BE2C (cell line): Measurements from ENCODE around the gene COL12A1.
A peak's percentile ranks its signal among the peaks of the same experiment; 100 is the strongest.

Experiments
- DNase-seq: peaks from one replicate; pipeline ENCODE4 v3.0.0-alpha.2; 2020
- H3K27me3 ChIP-seq: fragments of 250-450 bp; sonication (Bioruptor Pico); 2 replicates; pipeline ENCODE4 v1.5.1; 2020; ENCODE audit warnings: mild to moderate bottlenecking
- H3K36me3 ChIP-seq: fragments of 250-450 bp; sonication (Bioruptor Pico); 2 replicates; pipeline ENCODE4 v1.5.1; 2020; ENCODE audit warnings: mild to moderate bottlenecking
- H3K4me1 ChIP-seq: fragments of 250-450 bp; sonication (Bioruptor Pico); 2 replicates; pipeline ENCODE4 v1.5.1; 2020
- H3K4me3 ChIP-seq: 2 replicates; pipeline ENCODE4 v1.5.1; 2011; ENCODE audit warnings: low read depth, low read length
- H3K9me3 ChIP-seq: fragments of 250-450 bp; sonication (Bioruptor Pico); 2 replicates; pipeline ENCODE4 v1.5.1; 2020
- TF ChIP-seq, protein P1 (sequence below): IDR thresholded peaks from 2 replicates; pipeline ENCODE4 v1.5.1; 2012; ENCODE audit warnings: mild to moderate bottlenecking, low read depth, low read length

The COL12A1 gene

DNA sequence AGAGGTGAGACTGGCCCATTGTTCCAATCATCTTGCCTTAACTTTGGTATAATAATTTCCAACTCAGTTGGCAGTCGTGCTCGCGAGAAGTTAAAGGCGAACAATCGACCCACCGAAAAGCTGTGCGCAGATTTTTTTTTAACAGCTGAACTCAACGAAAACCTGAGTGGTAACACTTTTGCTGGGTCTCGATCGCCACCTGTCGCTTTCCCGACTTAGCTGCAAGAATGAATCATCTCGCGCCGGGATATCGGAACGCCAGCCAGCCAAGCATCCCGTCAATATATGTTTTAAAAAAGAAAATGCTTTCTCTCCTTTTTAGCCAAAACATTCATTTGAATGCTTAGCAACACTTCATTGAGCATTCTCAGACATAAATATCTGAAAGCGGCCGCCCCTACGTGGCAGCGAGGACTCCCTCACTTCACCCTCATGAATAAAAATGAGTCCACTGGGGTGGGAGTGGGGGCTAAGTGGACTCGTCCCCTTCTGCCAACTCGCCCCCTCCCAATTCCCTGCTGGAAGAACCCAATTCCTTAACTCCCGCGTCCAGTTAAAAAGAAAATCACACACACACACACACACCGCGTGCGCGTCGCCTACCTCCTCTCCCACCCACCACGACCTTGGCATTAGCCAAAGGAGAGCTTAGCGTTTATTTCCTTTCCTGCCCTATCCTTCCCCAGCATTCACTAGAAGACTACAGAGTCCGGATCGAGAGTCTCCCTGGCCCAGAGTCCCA, 1.5 kb downstream of the COL12A1 start:
- H3K4me1 ChIP-seq, result no peaks in the 10 kb centered on the region
- peak; percentile 65 for DNase-seq
- peaks cover 71% of the 10 kb centered on the region for H3K27me3 ChIP-seq
- H3K36me3 ChIP-seq, result no peaks in the 10 kb centered on the region
- no peak overlapping the region for H3K4me3 ChIP-seq
- H3K9me3 ChIP-seq, result no peaks in the 10 kb centered on the region
- TF ChIP-seq, protein P1, sequence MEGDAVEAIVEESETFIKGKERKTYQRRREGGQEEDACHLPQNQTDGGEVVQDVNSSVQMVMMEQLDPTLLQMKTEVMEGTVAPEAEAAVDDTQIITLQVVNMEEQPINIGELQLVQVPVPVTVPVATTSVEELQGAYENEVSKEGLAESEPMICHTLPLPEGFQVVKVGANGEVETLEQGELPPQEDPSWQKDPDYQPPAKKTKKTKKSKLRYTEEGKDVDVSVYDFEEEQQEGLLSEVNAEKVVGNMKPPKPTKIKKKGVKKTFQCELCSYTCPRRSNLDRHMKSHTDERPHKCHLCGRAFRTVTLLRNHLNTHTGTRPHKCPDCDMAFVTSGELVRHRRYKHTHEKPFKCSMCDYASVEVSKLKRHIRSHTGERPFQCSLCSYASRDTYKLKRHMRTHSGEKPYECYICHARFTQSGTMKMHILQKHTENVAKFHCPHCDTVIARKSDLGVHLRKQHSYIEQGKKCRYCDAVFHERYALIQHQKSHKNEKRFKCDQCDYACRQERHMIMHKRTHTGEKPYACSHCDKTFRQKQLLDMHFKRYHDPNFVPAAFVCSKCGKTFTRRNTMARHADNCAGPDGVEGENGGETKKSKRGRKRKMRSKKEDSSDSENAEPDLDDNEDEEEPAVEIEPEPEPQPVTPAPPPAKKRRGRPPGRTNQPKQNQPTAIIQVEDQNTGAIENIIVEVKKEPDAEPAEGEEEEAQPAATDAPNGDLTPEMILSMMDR, result peak; percentile 76

DNA sequence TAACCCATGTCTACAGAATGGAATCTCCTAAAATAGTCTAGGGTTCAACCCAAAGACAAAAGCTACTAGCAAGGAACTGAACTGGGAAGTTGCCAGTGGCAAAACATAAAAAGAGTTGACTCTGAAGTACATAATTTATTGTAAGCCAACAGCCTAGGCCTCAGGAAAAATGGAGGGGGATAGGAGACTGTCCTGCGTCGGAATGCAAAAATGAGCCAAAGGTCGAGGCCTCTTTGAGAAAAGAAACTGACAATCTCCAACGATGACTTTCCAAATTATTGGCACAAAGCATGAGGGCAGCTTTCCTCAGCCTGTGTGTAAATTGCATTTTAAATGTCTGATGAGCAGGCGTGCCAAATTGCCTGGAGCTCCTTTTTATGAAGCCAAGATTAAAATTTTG, 2.1 kb downstream of the COL12A1 start:
- Histone ChIP-seq H3K4me3 (no peak overlapping the region), H3K4me1 (no peaks in the 10 kb centered on the region), H3K36me3 (no peaks in the 10 kb centered on the region), H3K27me3 (peaks cover 70% of the 10 kb centered on the region), H3K9me3 (no peaks in the 10 kb centered on the region)
- no peak for DNase-seq
- TF ChIP-seq, protein P1, result no peak

DNA sequence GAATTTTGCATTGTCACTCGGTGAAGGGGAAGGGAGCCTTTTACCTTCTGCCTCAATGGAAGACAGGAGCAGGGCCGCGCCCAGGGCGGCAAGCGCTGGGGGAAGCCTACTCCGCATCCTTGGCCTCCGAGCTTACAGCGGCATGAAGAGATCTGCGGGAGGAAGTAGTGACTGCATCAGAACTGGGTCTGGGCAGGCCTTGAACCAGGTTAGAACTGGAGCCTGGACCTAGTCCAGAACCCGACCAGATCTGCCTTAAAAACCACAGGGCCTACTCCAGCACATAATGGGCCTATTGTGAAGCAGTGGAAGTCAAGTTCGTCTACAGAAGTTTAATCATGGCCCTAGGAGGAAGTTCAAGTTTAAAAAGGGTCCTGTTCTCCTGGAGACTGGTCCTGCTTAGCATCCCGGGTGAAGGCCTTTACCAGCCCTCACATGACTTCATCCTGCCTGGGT, 3.1 kb downstream of the COL12A1 start:
- H3K4me1 ChIP-seq, result no peaks in the 10 kb centered on the region
- TF ChIP-seq, protein P1, result no peak
- H3K27me3 ChIP-seq, result peaks cover 61% of the 10 kb centered on the region
- H3K4me3 ChIP-seq, result no peak overlapping the region
- no peaks in the 10 kb centered on the region for H3K9me3 ChIP-seq
- no peaks in the 10 kb centered on the region for H3K36me3 ChIP-seq
- no peak for DNase-seq

DNA sequence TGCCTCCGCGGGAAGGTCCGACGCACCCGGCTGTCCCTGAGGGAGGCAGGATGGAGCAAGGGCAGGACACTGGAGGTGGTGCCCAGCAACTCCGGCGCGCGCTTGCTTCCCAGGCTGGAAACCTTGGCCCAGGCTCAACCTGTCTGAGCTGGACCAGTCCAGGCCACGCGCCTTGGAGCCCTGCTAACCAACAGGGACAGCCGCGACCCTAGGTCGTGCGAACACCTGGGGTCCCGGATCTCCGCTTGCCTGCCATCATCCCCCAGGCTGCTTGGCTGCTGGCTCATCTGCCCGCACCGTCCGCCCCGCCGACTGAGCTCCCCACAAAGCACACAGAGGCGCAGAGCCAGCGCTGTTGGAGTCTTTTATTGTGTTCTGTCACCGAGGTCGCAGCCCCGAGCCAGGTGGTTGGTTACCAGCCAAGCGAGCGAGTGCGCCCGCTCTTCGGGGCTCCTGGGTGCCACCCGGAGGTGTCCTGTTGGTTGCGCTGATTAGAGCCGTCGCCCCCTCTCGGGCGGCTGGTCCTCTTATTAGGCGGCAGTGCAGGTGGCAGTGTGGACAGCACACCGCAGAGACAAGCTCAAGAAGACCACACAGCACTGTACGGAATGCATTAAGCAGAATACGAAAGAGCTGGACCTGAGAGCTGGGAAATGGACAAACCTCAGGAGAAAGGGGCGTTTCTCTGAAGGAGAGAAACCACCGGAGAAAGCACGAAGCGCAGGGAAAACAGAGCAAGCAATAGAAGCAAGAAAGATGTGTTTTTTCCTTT, 3.8 kb downstream of the COL12A1 start:
- TF ChIP-seq, protein P1, result no peak
- peaks cover 55% of the 10 kb centered on the region for H3K27me3 ChIP-seq
- no peaks in the 10 kb centered on the region for H3K36me3 ChIP-seq
- no peak for DNase-seq
- H3K4me1 ChIP-seq, result no peaks in the 10 kb centered on the region
- no peak overlapping the region for H3K4me3 ChIP-seq
- H3K9me3 ChIP-seq, result no peaks in the 10 kb centered on the region

DNA sequence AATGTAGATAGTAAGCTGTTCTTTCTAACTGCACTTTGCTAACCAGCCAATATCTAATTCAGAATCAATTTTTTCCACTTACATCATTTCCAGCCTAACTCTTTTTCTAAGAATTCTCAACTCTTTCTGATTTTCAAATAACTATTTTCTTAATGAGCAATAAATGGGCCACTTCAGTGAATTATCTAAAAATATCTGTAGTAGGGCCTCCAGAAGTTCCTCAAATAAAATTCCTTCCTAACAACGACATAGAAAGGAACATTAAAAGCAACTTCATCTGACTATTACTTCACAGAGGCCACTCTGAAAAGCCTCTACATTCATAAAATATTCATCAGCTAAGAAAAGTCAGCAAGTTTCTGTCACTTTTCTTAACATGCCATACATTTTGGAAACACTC, 4.8 kb downstream of the COL12A1 start:
- Histone ChIP-seq H3K27me3 (peaks cover 44% of the 10 kb centered on the region), H3K4me1 (no peaks in the 10 kb centered on the region)

More for the DNA sequence above, 4.8 kb downstream of the COL12A1 start:
- TF ChIP-seq, protein P1, result no peak
- Histone ChIP-seq H3K4me3 (no peak overlapping the region), H3K9me3 (no peaks in the 10 kb centered on the region), H3K36me3 (no peaks in the 10 kb centered on the region)
- DNase-seq, result no peak
